SK-N-SH (cell line): ENCODE results near the gene BMPR1A.

Experiments
- CHD2 ChIP-seq: fragments of 150-350 bp; IDR thresholded peaks from 2 replicates; pipeline ENCODE4 v1.6.1; 2018; ENCODE audit warnings: low read length; ENCODE audit not compliant: partially characterized antibody
- CTCF ChIP-seq: fragments of 200-600 bp; sonication (generic); IDR thresholded peaks from 2 replicates; pipeline ENCODE4 v1.6.1; 2017; ENCODE audit warnings: antibody characterized with exemption, mild to moderate bottlenecking, moderate library complexity
- EP300 ChIP-seq, 2 experiments: IDR thresholded peaks; 2 replicates each; pipeline versions ENCODE4 v1.4.0 to v1.6.1; 2012; ENCODE audit warnings: borderline replicate concordance in 1 of 2, low read depth in 1 of 2, low read length in 1 of 2
- EZH2phosphoT487 ChIP-seq: fragments of 200-600 bp; sonication (generic); IDR thresholded peaks from 2 replicates; pipeline ENCODE4 v1.6.1; 2017; ENCODE audit warnings: low read depth, mixed run types, mild to moderate bottlenecking, antibody characterized with exemption, moderate library complexity, borderline replicate concordance
- GABPA ChIP-seq: IDR thresholded peaks from 2 replicates; pipeline ENCODE4 v1.4.0; 2012; ENCODE audit warnings: low read depth, mild to moderate bottlenecking
- GATA2 ChIP-seq: sonication (generic); formaldehyde crosslinking; IDR thresholded peaks from 2 replicates; pipeline ENCODE4 v1.5.0; 2020; ENCODE audit warnings: mild to moderate bottlenecking, missing genetic modification reagents
- NRF1 ChIP-seq: IDR thresholded peaks from 2 replicates; pipeline ENCODE4 v1.6.1; 2012; ENCODE audit warnings: low read depth, mild to moderate bottlenecking, low read length
- POLR2AphosphoS5 ChIP-seq: IDR thresholded peaks from 2 replicates; pipeline ENCODE4 v1.6.1; 2012; ENCODE audit warnings: low read depth, low read length
- RAD21 ChIP-seq: IDR thresholded peaks from 2 replicates; pipeline ENCODE4 v1.6.1; 2012; ENCODE audit warnings: mild to moderate bottlenecking, low read length
- RFX5 ChIP-seq: IDR thresholded peaks from 2 replicates; pipeline ENCODE4 v1.6.1; 2012; ENCODE audit warnings: mild to moderate bottlenecking, improper control_type of control experiment, low read length
- SIN3A ChIP-seq: IDR thresholded peaks from 2 replicates; pipeline ENCODE4 v1.6.1; 2012; ENCODE audit warnings: low read depth, mild to moderate bottlenecking, low read length, moderate library complexity, borderline replicate concordance
- SMC3 ChIP-seq: IDR thresholded peaks from 2 replicates; pipeline ENCODE4 v1.6.1; 2012; ENCODE audit warnings: low read depth, low read length, improper control_type of control experiment
- TAF1 ChIP-seq: IDR thresholded peaks from 2 replicates; pipeline ENCODE4 v1.6.1; 2012; ENCODE audit warnings: low read depth, mild to moderate bottlenecking, low read length, moderate library complexity, borderline replicate concordance
- ZBTB33 ChIP-seq: IDR thresholded peaks from 2 replicates; pipeline ENCODE4 v1.4.0; 2012; ENCODE audit warnings: low read depth, borderline replicate concordance

- TF ChIP-seq NRF1 (no peak), ZBTB33 (no peak), CTCF (no peak), RFX5 (no peak), EP300 (IDR thresholded peaks at IDR 0.05; ENCODE audit: borderline replicate concordance in 1 of 2, low read depth in 1 of 2, low read length in 1 of 2) (no peak), SIN3A (no peak), TAF1 (no peak), POLR2AphosphoS5 (no peak), RAD21 (no peak), GATA2 (CRISPR knock-in tag) (no peak), CHD2 (no peak), EZH2phosphoT487 (no peak), SMC3 (no peak), GABPA (no peak)
Observed at GRCh38 chr10:86837663-86838062, 81.2 kb downstream of the BMPR1A start.
